Subcutaneous adipose tissue (tissue), 4 donors: ENCODE results near the gene ACD. TPM values are rescaled to one million over a fixed set of nuclear protein-coding genes. Genes with fewer than 3 reads are reported as not detected.

Experiments
- CTCF ChIP-seq: fragments of 450-650 bp; IDR thresholded peaks from one replicate; pipeline ENCODE4 v1.5.1; 2016; ENCODE audit warnings: low read depth, mild to moderate bottlenecking, control low read depth, antibody characterized with exemption, moderate library complexity
- total RNA-seq, 4 donors: library from RNA; depleted of rRNA; stranded (reverse); fragments of >200 nt; gene quantifications; one replicate each; pipeline ENCODE4 v1.1.0, GENCODE V29; 2016

Gene ACD
- total RNA-seq, 4 donors from 2014 or later, result 8.0 to 19.2 (median 14.9) TPM

- TF ChIP-seq CTCF, result no peak
Observed at GRCh38 chr16:67674851-67675578, 15.0 kb upstream of the ACD start.

DNA sequence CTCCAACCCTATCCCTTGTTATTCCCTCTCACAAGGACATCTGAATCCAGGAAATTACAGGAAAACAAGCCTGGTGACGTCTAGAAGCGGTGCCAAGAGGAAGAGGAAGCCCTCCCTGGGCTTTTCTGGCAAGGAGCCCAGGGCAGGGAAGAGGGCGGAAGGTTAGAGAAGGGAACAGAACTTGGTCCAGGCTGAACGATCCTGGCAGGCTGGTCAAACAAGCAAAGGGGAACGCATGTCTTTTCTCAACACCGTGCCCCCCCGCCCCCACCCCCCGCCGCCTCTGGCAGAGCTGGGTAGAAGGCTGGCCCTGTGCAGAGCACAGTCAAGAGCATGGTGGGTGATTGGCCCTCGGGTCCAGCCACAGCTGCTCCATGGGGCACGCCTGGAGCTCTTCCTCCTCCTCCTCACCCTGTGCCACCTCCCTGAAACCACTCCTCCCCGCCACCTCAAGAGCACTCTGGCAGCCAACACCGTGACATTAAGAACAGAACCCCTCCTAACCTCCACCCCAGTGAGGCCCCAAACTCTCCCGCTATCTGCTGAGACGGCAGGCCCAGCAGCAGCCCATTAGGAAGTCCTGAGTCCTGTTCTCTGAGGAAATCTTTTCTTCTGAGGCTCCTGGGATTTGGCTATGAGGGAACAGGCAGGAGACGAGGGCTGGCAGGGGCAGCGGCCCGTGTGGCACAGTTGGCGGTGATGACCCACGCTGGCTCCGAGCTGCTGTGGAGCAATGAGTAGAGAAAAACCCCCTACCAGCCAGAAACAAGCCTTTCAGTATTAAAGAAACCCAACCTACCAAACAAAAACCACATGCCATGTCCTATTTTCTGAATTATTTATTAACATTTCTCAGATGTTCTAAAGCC is 13.9 kb upstream of the ACD start:
- no peak for TF ChIP-seq CTCF

GRCh38 chr16:67672739-67673662 is 12.9 kb upstream of the ACD start:
- no peak for TF ChIP-seq CTCF

- TF ChIP-seq CTCF, result no peak
Observed at GRCh38 chr16:67672306-67672705, 12.2 kb upstream of the ACD start.

GRCh38 chr16:67669499-67670101 is 9.5 kb upstream of the ACD start:
- TF ChIP-seq CTCF, result no peak

DNA sequence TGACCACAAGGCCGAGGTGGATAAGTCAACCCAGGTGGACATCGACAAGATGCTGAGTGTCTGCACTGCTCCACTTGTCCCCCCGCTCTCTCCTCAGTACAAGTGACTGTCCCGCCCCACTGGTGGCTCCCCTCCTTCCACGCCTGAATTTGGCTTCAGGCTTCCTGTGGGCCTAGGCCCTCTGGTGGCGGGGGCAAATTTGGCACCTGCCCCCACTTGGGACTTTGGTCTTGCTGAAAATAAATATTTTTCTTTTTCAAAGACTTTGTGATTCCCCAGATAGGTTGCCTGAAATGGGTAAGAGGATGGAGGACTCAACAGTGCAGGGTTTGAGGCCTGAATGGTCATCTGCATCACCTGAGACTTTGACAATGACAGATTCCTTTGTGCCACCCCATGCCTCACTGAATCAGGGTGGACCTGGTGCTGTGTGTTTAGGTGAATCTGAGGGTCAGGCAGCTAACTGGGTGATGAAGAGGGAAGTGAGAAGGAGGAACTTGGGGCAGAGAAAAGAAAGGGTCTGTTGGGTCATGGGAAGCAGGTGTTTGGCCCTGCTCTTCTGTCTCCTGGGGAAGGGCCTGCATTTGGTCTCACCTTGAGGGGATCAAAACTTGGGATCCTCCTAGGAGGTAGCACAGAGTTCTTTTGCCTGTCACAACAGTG is 8.6 kb upstream of the ACD start:
- TF ChIP-seq CTCF, result no peak
